ENCODE measurements around the gene MAT2A.
"Not testable (repeated sequence)": the region's sequence is repeated elsewhere in the genome, so short reads cannot be mapped to it uniquely, and the experiment has no call there.

MAT2A gene

DNA sequence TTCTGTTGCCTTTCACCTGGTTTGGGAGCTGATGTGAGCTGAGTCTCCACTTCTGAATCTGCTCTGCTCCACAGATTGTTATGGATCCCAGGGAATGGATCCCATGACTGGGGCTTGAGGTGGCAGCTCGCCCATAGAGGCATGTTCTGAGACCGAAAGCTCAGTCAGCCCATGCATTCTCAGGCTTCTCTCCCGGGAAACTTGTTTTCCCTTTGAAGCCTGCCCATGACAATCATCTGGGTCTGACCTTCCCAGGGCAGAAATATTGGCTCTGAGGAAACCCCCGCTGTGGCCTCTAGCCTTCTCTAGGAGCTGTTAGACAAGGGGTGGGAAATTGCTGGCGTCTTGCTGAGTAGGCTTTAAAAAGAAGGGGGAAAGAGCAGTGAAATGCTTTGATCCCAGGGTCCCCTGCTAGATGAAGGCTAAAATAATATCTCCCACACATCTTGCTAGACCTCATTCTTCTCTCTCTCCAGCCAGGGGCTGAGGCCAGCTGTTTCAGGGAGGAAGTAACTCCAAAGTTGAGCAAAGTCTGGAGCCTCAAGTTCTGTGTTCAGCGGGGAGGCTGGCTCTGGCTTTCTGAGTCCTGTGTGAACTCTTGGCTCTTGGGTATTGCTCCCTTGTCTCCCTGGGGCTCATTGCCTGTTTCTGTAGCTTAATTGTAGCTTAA lies 40.4 kb downstream of the MAT2A start:
- DNase-seq (ENCODE audit: low read depth in 2 of 2), result no peak

DNA sequence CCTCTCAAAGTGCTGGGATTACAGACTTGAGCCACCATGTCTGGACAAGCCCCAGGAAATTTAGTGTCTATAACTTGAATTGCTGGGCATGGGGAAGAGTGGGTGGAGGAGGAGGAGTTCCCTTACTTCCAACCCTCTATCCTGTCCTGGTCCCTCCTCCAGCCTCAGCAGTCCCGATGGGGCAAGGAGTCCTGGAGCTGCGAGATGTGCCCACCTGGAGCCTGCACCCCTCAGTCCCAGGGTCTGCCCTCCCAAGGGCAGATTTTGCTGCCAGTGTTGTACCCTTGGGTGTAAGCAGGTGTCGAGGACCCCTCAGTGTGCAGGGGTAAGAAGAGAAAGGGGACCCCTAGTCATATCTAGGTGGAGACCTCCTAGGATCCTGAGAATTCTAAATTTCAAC lies 41.2 kb downstream of the MAT2A start:
- DNase-seq (ENCODE audit: low read depth in 2 of 2), result no peak

GRCh38 chr2:85582492-85582891 lies 43.5 kb downstream of the MAT2A start:
- DNase-seq (ENCODE audit: low read depth in 2 of 2), result no peak

DNA sequence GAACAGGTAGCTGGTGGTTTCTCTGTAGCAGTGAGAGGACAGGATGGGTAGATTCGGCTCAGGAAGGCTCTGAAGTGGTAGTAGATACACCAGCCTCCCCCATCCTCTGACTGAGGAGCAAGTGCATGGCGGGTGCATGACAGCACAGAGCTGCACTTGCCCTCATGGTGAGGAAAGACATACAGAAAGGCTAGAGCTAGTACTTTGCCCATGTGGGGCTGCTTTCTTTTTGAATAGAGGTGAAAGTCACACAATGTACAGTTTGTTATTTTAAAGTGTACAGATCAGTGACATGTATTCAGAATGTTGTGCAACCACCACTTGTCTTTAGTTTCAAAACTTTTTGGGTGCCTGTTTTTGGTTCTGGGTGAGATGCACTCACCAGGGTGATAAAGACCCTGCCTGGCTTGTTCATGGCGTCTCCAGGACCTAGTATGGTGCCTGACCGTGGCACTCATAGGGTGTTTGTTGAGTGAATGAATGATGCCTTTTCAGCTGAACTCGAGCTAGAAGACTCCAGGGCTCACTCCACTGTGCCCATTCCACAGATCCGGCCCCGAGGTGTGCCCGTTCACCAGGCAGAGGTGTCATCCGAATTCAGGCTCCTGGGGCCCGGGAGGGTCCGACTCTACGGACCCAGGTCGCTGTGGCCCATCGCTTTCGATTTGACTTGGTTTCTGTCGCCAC lies 44.8 kb downstream of the MAT2A start:
- no peak for DNase-seq (ENCODE audit: low read depth in 2 of 2)

GRCh38 chr2:85584354-85584856 lies 45.4 kb downstream of the MAT2A start, which contains the start of gene VAMP5:
VAMP5 (plus strand) TSS chr2:85584431; CDS start chr2:85584491, 60 bp downstream.
- DNase-seq (ENCODE audit: low read depth in 2 of 2), result no peak

DNA sequence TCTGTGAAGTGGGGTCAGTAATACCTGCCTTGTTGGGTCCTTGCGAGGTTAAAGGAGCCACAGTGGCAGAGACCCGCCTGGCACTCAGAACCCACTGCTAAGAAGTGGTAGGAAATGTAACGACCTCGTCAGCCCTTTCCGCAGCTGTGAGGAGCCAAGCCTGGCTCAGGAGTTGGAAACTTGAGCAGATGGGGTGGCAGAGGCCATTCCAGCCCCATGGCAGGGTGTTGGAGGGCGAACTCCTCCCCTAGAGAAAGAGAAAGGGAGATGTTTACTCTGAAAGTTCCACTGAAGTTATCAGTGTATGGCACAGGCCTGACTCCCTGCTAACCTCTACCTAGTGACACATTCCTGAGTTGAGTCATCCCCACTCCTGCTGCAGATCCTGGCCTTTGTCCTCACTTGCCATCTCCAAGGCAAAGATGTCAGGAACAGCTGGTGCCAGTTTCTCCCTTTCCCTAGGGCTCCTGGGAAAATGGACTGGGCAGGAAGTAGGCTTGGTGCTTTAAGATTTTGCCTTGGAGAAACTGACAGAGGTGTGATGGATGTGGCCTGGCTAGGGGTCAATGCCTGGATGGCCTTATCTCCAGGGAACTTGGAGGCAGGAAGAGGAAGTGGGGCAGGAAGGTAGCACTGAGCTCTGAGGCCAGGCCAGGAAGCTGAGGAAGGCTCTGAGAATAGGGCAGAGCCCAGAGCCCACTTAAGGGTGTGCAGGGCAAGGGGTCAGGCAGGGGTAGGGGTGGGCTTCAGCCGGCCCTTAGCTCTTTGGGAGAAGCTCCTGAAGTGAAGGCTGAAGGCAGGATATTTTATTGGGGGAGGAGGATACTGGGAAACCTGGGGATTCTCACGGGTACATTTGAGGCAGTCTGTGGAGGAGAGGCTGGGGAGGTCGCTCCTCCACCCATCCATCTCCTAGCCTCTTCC lies 46.2 kb downstream of the MAT2A start:
- DNase-seq (ENCODE audit: low read depth in 2 of 2), result no peak

DNA sequence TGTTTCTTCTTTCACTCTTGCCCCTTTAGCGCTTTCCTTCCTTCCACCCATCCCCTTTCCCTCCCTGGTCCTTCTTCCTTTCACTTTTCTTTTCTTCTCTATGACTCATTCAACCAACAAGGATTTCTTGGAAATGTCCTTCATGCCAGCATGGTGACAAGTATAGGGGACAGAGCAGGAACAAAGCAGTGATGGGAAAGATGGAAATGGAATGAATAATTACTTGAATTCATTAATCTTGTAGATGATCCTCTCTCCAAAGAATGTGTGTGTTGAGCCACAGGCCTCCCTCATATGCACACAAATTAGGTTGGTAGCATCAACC lies 46.8 kb downstream of the MAT2A start:
- no peak for DNase-seq (ENCODE audit: low read depth in 2 of 2)

DNA sequence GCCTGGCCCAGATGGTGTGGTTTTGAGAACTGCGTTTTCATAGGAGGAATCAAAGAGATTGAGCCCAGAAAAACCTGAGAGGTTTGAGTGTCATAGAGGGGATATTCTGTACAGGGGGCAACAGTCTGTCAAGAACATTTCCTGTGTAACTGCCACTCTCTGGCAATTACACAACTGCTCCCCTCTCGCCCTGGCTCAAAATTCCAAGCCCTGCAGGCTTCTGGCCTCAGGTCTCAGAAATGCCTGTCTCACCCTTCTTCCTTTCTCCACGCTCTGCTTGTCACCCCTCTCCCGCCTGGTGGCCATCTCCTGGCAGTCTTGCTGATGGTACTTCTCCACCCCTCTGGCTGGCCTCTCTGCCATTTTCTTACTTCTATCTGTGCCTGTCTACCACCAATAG lies 49.3 kb downstream of the MAT2A start:
- no peak for DNase-seq (ENCODE audit: low read depth in 2 of 2)

DNA sequence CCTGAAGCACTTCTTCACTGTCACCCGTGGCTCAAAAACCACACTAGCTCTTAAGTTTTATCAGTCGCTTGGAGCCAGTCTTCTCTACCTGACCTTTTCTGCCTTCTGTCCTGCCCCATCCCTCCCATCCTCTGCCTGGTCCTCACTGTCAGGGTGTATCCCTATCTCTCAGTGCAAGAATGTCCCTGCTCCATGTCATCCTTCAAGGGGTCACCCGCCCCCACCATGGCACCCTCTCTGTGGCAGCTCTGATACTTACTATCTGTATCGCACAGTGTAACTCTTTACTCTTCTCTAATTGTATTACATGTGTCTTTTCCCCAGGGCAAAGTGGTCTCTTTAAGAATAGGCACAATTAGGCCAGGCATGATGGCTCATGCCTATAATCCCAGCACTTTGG lies 49.7 kb downstream of the MAT2A start:
- DNase-seq (ENCODE audit: low read depth in 2 of 2), result no peak

DNA sequence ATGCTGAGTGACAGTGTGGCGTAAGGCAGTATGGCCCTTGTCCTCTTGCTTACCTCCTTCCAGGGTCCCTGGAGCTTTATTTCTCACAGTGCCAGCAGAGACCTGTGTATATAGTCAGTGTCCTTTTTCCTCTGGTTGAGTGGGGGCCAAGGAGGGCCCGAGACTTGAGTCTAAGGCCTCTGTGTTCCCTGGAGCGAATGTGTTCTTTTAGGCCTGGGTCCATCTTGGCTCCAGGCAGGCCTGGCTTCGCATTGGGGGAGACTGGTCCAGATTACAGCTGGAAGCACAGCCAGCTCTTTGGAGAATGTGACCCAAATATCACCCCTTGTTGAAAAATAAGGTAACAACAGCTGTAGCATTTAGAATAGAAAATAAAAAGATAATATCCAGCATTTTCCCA lies 50.2 kb downstream of the MAT2A start:
- no peak for DNase-seq (ENCODE audit: low read depth in 2 of 2)

DNA sequence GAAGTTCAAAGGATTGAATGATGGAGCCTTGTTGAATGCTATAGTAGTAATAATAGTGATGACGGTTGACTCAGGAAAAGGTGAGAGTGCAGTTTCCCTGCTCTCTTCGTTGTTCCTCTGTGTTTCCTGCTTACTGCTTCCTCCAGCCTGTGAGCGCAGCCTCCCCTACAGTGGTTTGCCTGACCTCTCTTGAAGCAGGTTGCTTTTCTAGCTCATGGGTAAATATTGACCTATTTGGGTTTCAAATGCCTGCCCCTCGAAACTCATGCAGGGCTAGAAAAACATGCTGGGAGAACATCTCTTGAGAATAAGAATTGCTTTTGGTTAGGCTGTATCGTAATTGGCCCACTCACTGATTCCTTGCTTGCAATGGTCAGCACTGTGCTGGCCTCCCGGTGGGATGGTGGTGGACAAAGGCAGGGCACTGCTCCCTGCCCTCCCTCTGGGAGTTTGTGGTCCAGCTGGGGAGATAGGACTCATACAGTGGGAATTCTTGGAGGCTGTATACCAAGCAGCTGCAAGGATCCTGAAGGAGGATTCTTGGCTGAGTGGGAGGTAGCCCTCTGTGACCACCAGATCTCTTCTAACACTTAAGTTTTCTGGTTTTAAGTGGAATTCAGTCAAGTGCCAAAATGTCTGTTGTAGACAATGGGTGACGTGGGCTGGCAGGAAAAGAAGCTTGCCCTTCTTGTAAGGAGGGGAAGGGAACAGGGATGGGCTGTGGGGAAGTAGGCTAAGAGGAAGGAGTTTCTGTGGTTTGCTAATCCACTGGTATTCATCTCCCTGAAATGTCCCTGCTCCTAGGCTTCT lies 51.2 kb downstream of the MAT2A start:
- DNase-seq (ENCODE audit: low read depth in 2 of 2), result no peak

GRCh38 chr2:85590950-85591349 lies 52.0 kb downstream of the MAT2A start:
- DNase-seq (ENCODE audit: low read depth in 2 of 2), result no peak

- DNase-seq (ENCODE audit: low read depth in 2 of 2), result no peak
Measured at GRCh38 chr2:85591563-85591962, 52.6 kb downstream of the MAT2A start.

DNA sequence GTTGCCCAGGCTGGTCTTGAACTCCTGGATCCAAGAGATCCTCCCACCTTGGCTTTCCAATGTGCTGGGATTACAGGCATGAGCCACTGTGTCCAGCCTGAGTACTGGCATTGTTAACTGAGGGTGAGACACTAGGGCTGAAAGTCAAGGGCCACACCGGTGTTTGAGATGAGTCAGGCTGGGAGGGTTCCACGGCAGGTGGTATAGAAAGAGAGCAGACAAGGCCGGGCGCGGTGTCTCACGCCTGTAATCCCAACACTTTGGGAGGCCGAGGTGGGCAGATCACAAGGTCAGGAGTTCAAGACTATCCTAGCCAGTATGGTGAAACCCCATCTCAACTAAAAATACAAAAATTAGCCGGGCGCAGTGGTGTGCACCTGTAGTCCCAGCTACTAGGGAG lies 53.3 kb downstream of the MAT2A start:
- not testable (repeated sequence) for DNase-seq (ENCODE audit: low read depth in 2 of 2)

- DNase-seq (ENCODE audit: low read depth in 2 of 2), result no peak
Measured at GRCh38 chr2:85593023-85593422, 54.1 kb downstream of the MAT2A start.
